Activated CD8-positive, alpha-beta memory T cell treated with anti-CD3 and anti-CD28 coated beads, Interleukin-2, amount 50 U/mL, for 4 hours (primary cell): ENCODE results near the gene CSTPP1.
"Not testable (repeated sequence)": the region's sequence is repeated elsewhere in the genome, so short reads cannot be mapped to it uniquely, and the experiment has no call there.

Experiments
- DNase-seq: peaks from one replicate; pipeline ENCODE4 v3.0.0-alpha.2; 2020

The CSTPP1 gene

GRCh38 chr11:47105541-47105940 lies 169.0 kb downstream of the CSTPP1 start:
- no peak for DNase-seq

GRCh38 chr11:47105974-47106373 lies 169.4 kb downstream of the CSTPP1 start:
- no peak for DNase-seq

DNA sequence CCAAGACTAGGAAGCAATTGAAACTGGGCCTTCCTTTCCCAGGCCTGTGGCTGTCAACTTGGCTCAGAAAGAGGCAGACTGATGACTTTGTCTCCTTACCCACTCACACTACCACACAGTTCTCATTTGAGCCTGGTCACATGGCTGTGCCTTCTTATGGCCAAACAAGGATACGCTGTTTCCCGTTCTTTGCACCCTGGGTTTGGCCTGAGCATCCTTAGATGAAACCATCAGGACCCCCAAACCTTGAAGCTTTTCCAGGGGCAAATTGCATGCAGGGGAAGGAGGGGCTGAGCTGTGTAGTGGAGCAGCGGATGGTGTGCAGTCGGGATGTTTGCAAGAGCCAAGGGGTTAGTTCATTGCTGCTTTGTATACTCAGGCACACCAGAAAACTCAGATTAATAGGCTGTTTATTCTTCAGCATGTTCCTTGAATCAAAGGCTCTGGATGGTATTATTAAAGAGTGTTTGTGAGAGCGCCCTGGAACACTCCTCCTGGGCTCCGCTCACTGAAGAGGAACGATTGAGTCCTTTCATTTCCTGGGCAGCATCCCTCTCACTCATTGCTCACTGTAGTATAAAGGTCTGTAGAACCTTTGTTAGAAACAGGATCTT lies 170.3 kb downstream of the CSTPP1 start:
- DNase-seq: no peak

DNA sequence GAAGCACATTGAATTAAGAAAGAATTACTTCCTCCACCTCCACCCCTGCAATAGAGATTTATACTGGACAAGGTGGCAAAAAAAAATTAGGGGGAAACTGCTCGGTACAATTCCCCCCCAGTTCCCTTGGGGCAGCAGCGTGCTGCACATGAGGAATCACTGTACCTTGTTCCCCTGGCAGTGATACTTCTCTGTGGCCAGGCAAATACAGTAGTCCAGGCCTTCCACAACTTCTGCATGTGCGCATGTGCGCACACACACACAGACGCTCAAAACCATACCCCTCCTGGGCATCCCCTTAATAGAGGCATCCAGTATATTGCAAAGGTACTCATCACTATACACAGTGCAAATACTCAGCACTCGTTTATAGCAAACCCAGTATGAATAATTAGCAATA lies 171.2 kb downstream of the CSTPP1 start:
- no peak for DNase-seq

GRCh38 chr11:47108214-47108613 lies 171.7 kb downstream of the CSTPP1 start:
- no peak for DNase-seq

- no peak for DNase-seq
Measured at GRCh38 chr11:47109051-47109726, 172.6 kb downstream of the CSTPP1 start.

DNA sequence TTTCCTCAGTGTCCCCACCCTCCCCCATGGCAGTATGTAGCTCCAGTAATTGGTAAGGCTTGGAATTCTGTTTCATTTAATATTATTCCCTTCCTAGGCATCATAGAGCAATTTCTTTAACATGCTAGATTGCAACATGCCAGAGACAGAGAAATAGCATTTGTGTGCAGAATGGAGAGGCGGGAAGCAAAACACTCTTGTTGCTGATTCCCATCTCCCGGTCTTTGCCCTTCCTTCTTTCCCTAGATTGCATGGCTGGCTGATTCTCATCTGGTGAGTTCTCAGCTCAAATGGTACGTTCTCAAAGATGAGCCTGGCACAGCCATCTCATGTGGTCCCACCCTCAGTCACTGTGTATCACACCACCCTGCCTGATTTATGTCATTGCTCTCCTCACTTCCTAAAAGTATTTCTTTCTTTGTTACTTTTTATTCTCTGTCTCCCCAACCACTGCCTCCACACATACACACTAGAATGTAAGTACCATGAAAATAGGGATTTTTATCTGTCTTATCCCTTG lies 173.2 kb downstream of the CSTPP1 start:
- DNase-seq: no peak

GRCh38 chr11:47111318-47111804 lies 174.8 kb downstream of the CSTPP1 start:
- DNase-seq: no peak

GRCh38 chr11:47112941-47113340 lies 176.4 kb downstream of the CSTPP1 start:
- not testable (repeated sequence) for DNase-seq

- peak; percentile 32 for DNase-seq
Measured at GRCh38 chr11:47118958-47119688, 182.6 kb downstream of the CSTPP1 start.

DNA sequence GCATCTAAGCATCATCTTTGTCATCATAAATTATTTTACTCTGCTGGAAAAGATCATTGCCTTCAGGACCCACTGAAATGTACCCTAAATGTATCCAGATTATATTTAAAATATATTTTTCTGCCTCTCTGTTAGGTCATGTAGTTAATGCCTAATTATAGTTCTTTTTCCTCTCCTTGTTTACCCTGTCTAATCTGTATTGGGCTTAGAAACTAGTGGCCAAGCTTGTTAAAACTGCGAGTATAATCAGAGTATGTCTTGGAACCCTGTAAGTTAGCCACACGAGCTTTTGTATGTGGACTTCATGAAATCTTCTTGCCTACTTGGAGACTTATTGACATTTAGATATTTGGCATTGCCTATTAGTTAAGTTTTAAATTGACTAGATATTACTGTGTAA lies 184.5 kb downstream of the CSTPP1 start:
- DNase-seq: no peak

GRCh38 chr11:47121731-47122130 lies 185.2 kb downstream of the CSTPP1 start:
- no peak for DNase-seq

- DNase-seq: no peak
Measured at GRCh38 chr11:47123094-47123493, 186.5 kb downstream of the CSTPP1 start.

- DNase-seq: no peak
Measured at GRCh38 chr11:47124675-47125074, 188.1 kb downstream of the CSTPP1 start.

DNA sequence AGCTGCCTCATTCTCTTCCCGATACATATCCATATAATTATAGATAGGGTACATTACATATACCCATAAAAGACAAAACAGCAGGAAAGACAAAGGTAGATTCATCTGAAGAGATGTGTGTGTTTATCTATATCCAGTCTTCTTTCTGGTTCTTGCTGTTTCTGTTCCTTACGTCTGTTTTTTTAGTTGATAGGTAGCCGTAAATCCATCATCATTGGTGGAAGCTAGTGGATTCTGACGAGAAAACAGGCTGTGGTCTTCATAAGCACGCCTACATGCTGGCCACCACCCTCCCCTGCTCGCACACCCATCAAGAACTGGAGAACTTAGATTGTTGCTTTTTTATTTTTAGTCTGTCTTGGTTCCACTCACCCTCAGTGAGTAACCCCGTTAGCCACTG lies 188.5 kb downstream of the CSTPP1 start:
- no peak for DNase-seq

GRCh38 chr11:47127213-47127612 lies 190.7 kb downstream of the CSTPP1 start:
- DNase-seq: no peak

DNA sequence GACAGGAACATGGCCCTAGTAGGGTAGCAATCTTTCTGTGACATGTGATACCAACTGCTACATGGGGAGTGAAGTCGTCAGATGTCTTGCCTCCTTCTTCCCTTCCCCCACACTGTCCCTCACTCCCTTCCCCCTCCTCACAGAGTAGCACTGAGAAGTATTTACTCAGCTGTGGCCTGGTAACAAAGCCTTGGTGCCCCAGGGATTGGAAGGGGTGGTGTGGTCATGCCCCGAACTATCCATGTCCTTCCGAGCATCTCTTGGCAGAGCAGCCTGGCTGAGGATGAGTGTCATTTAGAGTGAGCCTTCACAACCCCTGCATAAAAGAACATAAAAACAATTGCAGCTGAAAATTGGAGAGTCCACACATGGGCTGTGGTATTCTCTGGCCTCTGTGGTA lies 194.0 kb downstream of the CSTPP1 start:
- DNase-seq: no peak

DNA sequence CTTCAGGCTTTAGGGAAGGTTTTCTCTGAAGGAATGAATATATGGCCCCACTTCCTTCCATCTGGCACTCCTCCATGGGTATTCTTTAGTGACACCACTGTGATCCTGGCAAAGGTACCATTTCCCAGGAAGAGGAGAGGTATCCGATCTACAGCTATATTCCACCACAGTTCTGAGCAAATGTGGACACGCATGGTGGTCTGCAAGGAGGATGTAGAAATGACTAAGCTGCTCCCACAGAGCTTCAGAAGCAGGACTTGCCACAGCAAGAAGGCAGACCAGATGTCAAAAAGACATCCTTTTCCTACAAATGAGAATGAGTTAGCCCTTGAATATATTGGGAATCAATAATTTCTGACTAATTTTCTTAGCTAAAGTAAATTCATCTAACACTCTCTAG lies 194.6 kb downstream of the CSTPP1 start:
- DNase-seq: no peak

- DNase-seq: no peak
Measured at GRCh38 chr11:47132490-47132889, 195.9 kb downstream of the CSTPP1 start.

DNA sequence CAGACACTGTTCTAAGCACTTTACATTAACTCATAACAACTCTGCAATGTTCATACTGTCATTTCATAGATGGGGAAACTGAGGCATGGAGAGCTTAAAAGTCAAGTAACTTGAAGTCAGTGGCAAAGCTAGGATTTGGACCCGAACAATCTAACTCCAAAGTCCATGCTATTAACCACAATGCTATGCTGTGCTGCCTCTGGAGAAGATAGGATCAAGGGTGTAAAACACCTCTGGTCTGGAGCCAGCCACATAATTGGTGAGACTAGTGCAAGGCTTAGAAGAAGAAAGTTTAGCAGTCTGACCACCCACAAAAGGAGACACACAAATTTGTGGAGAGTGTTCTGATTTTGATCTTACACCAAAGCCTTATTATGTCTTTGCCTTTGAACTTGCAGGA lies 196.4 kb downstream of the CSTPP1 start:
- no peak for DNase-seq

DNA sequence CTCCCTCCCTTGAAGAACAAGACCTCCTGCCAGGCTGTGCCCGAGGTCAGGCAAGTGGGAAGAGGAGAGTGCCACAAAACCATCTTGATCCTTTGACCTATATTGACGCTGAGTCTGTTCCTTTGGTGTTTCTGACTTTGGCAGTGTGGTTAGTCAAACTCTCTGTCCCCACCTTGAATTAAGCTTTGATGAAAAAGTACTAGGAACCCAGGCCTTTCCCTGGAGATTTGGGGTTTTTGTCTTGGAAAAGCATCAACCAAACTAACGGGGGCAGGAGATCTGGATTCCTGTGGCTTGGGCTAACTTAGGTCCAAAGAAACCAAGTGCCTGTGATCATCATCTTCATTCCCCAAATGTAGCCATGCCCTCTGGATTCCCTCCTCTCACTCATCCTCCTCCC lies 199.8 kb downstream of the CSTPP1 start:
- DNase-seq: no peak

- DNase-seq: no peak
Measured at GRCh38 chr11:47136921-47137320, 200.4 kb downstream of the CSTPP1 start.

GRCh38 chr11:47137476-47137875 lies 200.9 kb downstream of the CSTPP1 start:
- no peak for DNase-seq

DNA sequence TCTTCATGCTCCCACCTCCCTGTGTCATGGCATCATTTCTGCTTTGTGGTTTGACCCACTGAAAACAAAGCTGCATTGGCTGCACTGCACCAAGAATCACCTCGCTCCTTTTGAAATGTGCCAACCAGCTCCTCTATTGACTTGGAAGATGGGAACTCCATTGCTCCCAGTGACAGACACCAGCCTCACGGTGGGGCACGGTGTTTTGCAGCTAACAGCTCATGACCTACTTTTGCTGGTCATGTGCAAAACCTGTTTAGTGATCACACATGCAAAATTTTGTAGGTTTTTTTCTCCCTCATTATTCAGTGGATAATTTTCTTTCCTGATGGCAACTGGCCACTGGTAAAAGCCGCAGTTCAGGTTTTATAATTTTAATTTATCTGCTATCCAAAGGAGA lies 203.3 kb downstream of the CSTPP1 start:
- DNase-seq: no peak
